ENCODE results near the gene DDRGK1.
"Not testable (repeated sequence)": the region's sequence is repeated elsewhere in the genome, so short reads cannot be mapped to it uniquely, and the experiment has no call there.

The DDRGK1 gene

GRCh38 chr20:3183896-3184612, 20.4 kb downstream of the DDRGK1 start:
- no peak for DNase-seq (ENCODE audit: low read depth)

- DNase-seq (ENCODE audit: low read depth): not testable (repeated sequence)
Measured at GRCh38 chr20:3182429-3182828, 22.1 kb downstream of the DDRGK1 start.

GRCh38 chr20:3181270-3181669, 23.2 kb downstream of the DDRGK1 start:
- DNase-seq (ENCODE audit: low read depth): no peak

- DNase-seq (ENCODE audit: low read depth): no peak
Measured at GRCh38 chr20:3180319-3180718, 24.2 kb downstream of the DDRGK1 start.

- no peak for DNase-seq (ENCODE audit: low read depth)
Measured at GRCh38 chr20:3177746-3178485, 26.6 kb downstream of the DDRGK1 start.

GRCh38 chr20:3175270-3175669, 29.2 kb downstream of the DDRGK1 start:
- no peak for DNase-seq (ENCODE audit: low read depth)

GRCh38 chr20:3174442-3175261, 29.8 kb downstream of the DDRGK1 start:
- DNase-seq (ENCODE audit: low read depth): peak; percentile 31

GRCh38 chr20:3173610-3174441, 30.7 kb downstream of the DDRGK1 start:
- DNase-seq (ENCODE audit: low read depth): peak; percentile 85

GRCh38 chr20:3172933-3173609, 31.4 kb downstream of the DDRGK1 start, which contains the start of gene LZTS3:
LZTS3 (minus strand) TSS chr20:3173549; CDS start chr20:3167163, 6,386 bp downstream.
- peak; percentile 76 for DNase-seq (ENCODE audit: low read depth)

- DNase-seq (ENCODE audit: low read depth): no peak
Measured at GRCh38 chr20:3172126-3172932, 32.2 kb downstream of the DDRGK1 start.

GRCh38 chr20:3171391-3172125, 32.9 kb downstream of the DDRGK1 start:
- no peak for DNase-seq (ENCODE audit: low read depth)

- DNase-seq (ENCODE audit: low read depth): no peak
Measured at GRCh38 chr20:3168829-3169590, 35.5 kb downstream of the DDRGK1 start.

- no peak for DNase-seq (ENCODE audit: low read depth)
Measured at GRCh38 chr20:3168079-3168828, 36.2 kb downstream of the DDRGK1 start.

GRCh38 chr20:3167738-3168078, 36.8 kb downstream of the DDRGK1 start:
- no peak for DNase-seq (ENCODE audit: low read depth)

GRCh38 chr20:3166913-3167342, 37.6 kb downstream of the DDRGK1 start:
- no peak for DNase-seq (ENCODE audit: low read depth)

- DNase-seq (ENCODE audit: low read depth): no peak
Measured at GRCh38 chr20:3166338-3166912, 38.1 kb downstream of the DDRGK1 start.

GRCh38 chr20:3165473-3166337, 38.8 kb downstream of the DDRGK1 start:
- no peak for DNase-seq (ENCODE audit: low read depth)
